GM04504 (cell line): Measurements from ENCODE around the gene DCDC2.
"Not testable (repeated sequence)": the region's sequence is repeated elsewhere in the genome, so short reads cannot be mapped to it uniquely, and the experiment has no call there.

Source experiments
- DNase-seq: peaks from one replicate; pipeline ENCODE4 v3.0.0-alpha.2; 2012; ENCODE audit warnings: low read depth

Gene DCDC2

DNA sequence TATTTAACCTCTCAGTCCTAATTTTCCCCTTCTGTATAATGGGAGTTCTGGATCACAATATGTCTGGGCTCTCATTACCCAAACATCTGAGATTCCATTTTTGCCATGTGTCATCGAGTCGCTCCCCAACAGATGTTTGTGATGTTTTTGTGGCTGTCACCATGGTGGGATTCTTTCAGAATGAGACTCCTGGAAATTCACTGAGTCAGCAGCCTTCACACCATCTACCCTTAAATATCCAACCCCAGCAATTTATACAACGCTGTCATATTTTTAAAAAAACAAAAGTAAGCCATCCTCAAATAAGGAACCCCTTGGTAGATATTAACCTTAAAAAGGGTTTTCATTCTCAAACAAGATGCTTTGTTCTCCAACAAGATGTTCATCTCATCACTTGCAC, 211.0 kb downstream of the DCDC2 start:
- DNase-seq, result no peak

DNA sequence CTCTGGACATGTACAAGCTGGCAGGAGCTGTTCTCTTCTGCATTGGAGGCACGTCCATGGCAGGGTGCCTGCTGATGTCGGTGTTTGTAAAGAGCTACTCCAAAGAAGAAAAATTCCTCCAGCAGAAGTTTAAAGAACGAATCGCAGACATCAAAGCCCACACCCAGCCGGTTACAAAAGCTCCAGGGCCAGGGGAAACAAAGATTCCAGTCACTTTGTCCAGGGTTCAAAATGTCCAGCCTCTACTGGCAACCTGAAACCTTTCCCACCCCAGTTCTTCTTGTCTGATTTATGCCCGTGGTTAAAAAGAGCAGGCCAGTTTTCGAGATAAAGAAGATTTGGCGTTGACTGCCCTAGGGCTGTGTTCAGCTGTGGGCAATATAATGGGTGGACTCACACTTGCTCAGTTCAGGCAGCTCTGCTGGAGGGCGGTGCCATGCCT, 212.1 kb downstream of the DCDC2 start:
- no peak for DNase-seq

DNA sequence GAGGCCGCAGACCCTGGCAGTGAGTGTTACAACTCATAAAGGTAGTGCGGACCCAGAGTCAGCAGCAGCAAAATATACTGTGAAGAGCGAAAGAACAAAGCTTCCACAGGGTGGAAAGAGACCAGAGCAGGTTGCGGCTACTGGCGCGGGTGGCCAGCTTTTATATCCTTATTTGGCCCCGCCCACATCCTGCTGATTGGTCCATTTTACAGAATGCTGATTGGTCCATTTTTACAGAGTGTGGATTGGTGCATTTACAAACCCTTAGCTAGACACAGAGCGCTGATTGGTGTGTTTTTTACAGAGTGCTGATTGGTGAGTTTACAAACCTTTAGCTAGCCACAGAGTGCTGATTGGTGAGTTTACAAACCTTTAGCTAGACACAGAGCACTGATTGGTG, 215.1 kb downstream of the DCDC2 start:
- not testable (repeated sequence) for DNase-seq

DNA sequence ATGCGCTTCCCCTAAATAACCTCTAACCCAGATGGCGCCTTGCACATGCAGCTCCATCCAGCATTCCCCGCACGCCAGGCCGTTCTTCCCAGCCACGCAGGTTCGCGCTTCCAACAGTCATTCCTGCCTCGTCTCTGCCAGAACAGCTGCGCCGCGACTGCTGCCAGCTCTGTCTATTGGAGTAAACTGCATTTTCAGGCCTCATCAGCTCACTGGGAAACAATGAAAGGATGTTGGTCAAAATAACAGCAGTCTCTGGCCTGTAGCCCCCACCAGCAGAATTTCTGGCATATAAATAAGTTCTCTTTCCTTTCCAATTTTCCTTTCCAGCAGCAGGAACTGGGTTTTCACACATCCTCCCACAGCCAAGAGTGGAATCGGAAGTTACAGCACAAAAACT, 217.3 kb downstream of the DCDC2 start:
- DNase-seq, result no peak

DNA sequence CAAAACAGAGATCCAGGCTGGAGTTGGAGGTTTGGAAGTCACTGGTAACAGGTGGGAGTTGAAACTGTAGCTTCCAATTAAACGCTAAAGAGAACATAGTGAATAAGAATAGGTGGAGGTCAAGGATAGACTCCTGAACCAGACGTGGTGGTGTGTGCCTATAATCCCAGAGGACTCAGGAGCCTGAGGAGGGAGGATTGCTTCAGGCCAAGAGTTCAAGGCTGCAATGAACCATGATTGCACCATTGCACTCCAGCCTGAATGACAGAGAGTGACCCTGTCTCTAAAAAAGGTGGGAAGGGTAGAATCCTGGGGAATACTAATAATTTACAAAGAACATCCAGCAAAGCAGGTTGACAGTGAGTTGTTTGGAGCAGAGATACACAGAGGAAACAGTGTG, 218.2 kb downstream of the DCDC2 start:
- DNase-seq, result no peak

DNA sequence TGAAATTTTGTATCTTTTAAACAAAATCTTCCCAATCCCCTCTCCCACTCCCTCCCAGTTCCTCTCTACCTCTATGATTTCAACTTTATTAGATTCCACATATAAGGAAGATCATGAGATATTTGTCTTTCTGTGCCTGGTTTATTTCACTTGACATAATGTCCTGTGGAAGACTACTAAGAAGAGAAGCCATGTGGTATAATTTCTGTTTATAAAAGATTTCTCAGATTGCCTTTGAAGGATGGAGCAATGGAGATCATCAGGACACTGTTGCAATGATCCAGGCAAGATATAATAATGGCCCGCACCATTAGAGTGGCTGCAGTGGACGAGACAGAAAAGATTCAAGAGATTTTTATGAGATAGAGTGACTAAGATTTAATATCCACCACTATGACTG, 218.8 kb downstream of the DCDC2 start:
- no peak for DNase-seq

DNA sequence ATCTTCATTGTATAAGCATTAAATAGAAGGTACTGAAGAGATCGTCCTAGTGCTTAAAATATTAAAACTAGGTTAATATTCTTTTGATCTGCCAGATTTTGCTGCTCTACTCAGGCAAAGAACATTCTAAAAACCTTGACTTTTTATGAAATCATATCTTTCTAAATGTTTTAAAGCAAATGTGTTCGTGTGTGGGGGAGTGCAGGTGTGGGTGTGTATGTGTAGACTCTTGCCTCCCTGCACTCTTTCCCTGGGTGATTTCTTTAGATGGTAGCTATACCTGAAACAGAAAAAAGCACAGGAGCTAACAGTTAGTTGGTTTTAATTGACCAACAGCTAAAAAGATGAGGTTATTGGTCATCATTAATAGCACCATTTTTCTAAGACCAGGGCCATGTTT, 226.1 kb downstream of the DCDC2 start:
- no peak for DNase-seq

DNA sequence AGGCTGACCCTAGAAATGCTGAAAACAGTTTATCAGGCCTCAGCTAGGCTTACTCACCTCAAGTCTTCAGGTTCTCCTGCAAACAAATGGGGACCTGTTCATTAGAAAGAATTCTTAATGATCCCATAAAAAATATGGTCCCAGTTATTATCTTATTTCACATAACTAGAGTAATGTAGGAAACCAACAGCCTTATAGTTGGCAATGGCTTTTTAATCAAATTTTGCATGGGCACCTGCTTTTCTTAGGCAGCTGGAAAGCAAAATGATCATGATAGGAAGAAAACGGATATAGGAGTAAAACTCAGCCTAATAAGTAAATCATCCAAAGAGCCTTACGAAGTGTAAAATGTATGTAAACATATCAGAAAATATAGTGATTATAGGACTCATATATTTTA, 230.5 kb downstream of the DCDC2 start:
- DNase-seq, result no peak

DNA sequence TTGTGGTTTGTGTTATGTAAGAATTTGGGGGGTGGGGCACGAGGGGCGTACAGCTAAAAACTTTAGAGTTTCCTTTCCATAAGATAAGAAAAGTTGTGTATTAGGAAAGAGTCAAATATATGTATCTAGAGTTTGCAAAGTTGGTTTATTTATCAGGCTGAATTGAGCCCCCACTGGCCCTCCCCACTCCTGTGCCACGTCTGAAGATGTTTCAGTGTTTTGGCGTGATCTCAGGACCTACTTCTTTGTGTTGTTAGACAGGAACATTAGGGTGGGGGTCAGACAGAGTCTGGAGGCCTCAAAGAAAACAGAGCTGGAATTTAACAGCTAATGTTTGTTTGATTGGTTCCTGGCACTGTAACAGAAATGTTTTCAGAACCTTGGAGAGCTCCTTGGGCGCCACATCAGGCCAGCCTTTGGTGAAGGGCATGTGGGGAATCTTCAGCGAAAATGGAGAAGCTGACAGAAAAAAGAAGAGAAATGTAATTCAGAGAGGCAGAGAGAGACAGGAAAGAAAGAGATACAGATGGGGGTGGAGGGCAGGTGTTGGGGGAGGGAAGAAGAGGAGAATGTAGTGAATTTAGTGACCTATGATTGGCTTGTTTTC, 231.2 kb downstream of the DCDC2 start:
- DNase-seq, result peak; percentile 10

DNA sequence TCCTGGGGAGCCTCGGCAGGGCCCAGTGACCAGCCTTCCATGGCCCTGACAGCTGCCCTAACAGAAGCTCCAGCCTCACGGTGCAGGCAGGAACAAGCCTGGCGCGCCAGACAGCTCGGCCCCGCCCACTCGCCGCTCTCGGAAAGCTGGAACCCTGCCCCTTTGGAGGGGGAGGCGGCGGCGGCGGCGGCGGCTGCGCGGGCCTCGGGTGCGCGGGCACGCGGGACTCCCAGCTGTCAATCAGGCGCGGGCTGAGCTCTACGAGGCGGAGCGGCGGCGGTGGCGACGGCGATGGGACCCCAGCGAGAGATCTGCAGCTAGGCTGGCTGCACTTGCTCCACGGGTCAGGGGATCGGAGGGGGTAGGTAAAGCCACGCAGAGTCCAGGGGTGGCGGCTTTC, 231.9 kb downstream of the DCDC2 start, which contains the start of gene NRSN1:
TSS of gene NRSN1 (plus strand) at position 236 of the 400 bp plus-strand sequence. CDS start 8,113 bp downstream, outside the sequence.
- no peak for DNase-seq

DNA sequence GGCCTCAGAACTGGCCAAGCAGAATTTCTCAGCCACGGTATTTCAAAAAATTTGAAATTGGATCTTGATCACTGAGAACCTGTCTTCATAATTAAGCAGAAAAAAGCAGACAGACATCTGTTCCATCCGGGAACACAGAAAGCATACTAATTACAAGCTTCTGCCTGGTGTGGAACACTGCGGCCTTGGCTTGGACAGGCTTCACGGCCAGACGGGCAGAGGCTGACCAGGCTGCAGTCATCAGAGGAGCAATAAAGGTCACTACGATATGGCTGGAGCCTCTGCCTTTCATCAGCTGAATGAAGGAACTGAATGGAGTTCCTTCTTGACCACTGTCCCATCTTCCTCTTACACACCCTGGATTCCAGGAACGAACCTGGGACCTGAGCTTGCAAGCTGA, 235.7 kb downstream of the DCDC2 start:
- DNase-seq, result no peak
